HG03066 (cell line): ENCODE measurements around the gene GSTM2.
"Not testable (repeated sequence)": the region's sequence is repeated elsewhere in the genome, so short reads cannot be mapped to it uniquely, and the experiment has no call there.

Source experiments
- ATAC-seq: cut with Tn5 transposase; IDR thresholded peaks from one replicate; pipeline ENCODE4 v1.9.1; 2021; ENCODE audit warnings: low read depth; ENCODE audit not compliant: unreplicated experiment

Gene GSTM2

GRCh38 chr1:109673861-109674260 is 6.0 kb downstream of the GSTM2 start:
- not testable (repeated sequence) for ATAC-seq

GRCh38 chr1:109676683-109677381 is 9.0 kb downstream of the GSTM2 start:
- ATAC-seq, result not testable (repeated sequence)

- no peak for ATAC-seq
These were observed 9.6 kb downstream of the GSTM2 start for GRCh38 chr1:109677459-109677858.

- not testable (repeated sequence) for ATAC-seq
These were observed 10.8 kb downstream of the GSTM2 start for GRCh38 chr1:109678637-109679036.

- ATAC-seq, result not testable (repeated sequence)
These were observed 16.9 kb downstream of the GSTM2 start for GRCh38 chr1:109684777-109685176.

- ATAC-seq, result not testable (repeated sequence)
These were observed 17.5 kb downstream of the GSTM2 start for GRCh38 chr1:109685399-109685798.

GRCh38 chr1:109685890-109686289 is 18.0 kb downstream of the GSTM2 start:
- not testable (repeated sequence) for ATAC-seq

GRCh38 chr1:109687109-109687508 is 19.3 kb downstream of the GSTM2 start:
- ATAC-seq, result peak; percentile 18

- ATAC-seq, result peak; percentile 93
These were observed 20.0 kb downstream of the GSTM2 start, which contains the start of gene GSTM1 for GRCh38 chr1:109687641-109688499. Gene GSTM1, plus strand, starts transcription at chr1:109687817. Its CDS starts 57 bp downstream, at chr1:109687874.

GRCh38 chr1:109689844-109690405 is 22.1 kb downstream of the GSTM2 start:
- no peak for ATAC-seq

GRCh38 chr1:109691759-109692158 is 23.9 kb downstream of the GSTM2 start:
- no peak for ATAC-seq

GRCh38 chr1:109694400-109694799 is 26.5 kb downstream of the GSTM2 start:
- ATAC-seq, result not testable (repeated sequence)

GRCh38 chr1:109695138-109695537 is 27.3 kb downstream of the GSTM2 start:
- not testable (repeated sequence) for ATAC-seq

- ATAC-seq, result no peak
These were observed 29.2 kb downstream of the GSTM2 start for GRCh38 chr1:109697066-109697465.

- ATAC-seq, result not testable (repeated sequence)
These were observed 30.0 kb downstream of the GSTM2 start for GRCh38 chr1:109697861-109698260.

GRCh38 chr1:109702940-109703339 is 35.1 kb downstream of the GSTM2 start:
- ATAC-seq, result not testable (repeated sequence)

GRCh38 chr1:109704173-109704572 is 36.3 kb downstream of the GSTM2 start:
- ATAC-seq, result no peak

- ATAC-seq, result no peak
These were observed 37.6 kb downstream of the GSTM2 start for GRCh38 chr1:109705411-109705810.

GRCh38 chr1:109708949-109709348 is 41.1 kb downstream of the GSTM2 start:
- not testable (repeated sequence) for ATAC-seq

- not testable (repeated sequence) for ATAC-seq
These were observed 42.0 kb downstream of the GSTM2 start for GRCh38 chr1:109709822-109710221.
